Neural progenitor cell (in vitro differentiated cells): ENCODE measurements around the gene IFT122.

ENCODE experiments used
- CTCF ChIP-seq: fragments of 200-600 bp; sonication (generic); IDR thresholded peaks from 2 replicates; pipeline ENCODE4 v1.5.1; 2017; ENCODE audit warnings: antibody characterized with exemption, mild to moderate bottlenecking
- EZH2 ChIP-seq: fragments of 200-600 bp; sonication (generic); IDR thresholded peaks from 2 replicates; pipeline ENCODE4 v1.6.1; 2017; ENCODE audit warnings: antibody characterized with exemption, mild to moderate bottlenecking, moderate library complexity
- EZH2phosphoT487 ChIP-seq: fragments of 200-600 bp; sonication (generic); IDR thresholded peaks from 2 replicates; pipeline ENCODE4 v1.6.1; 2017; ENCODE audit warnings: antibody characterized with exemption

GRCh38 chr3:129512595-129512994 is 72.6 kb downstream of the IFT122 start:
- TF ChIP-seq CTCF (no peak), EZH2 (no peak), EZH2phosphoT487 (no peak)
